Transverse colon (tissue), 4 donors: Measurements from ENCODE around the gene PDCL2. TPM values are rescaled to one million over a fixed set of nuclear protein-coding genes. Genes with fewer than 3 reads are reported as not detected.

Experiments
- total RNA-seq, 4 donors: library from RNA; depleted of rRNA; stranded (reverse); fragments of >200 nt; gene quantifications; one replicate each; pipeline ENCODE4 v1.1.0, GENCODE V29; 2016

PDCL2 gene
- total RNA-seq, 4 donors from 2014 or later: not detected

Other genes with a start within 250 kb of the PDCL2 start
- gene SRD5A3, start 246.0 kb downstream of the PDCL2 start, total RNA-seq: 10 to 100 TPM in 1 of 4 donors, 1 to 10 TPM in 3; 1.2 to 13.5 (median 4.9) TPM
- 100 to 1,000 TPM in 3 of 4 donors, 10 to 100 TPM in 1; 79.5 to 215 (median 136) TPM for gene TMEM165, start 196.3 kb downstream of the PDCL2 start, total RNA-seq
- gene CLOCK, start 45.3 kb downstream of the PDCL2 start, total RNA-seq: 10 to 100 TPM in 3 of 4 donors, 1 to 10 TPM in 1; 6.7 to 19.7 (median 16.9) TPM
- gene NMU, start 44.1 kb upstream of the PDCL2 start, total RNA-seq: under 1 TPM in 1 of 4 donors, not detected in 3; 0.96 TPM
- gene EXOC1L, start 227.5 kb upstream of the PDCL2 start, total RNA-seq: not detected